Left cardiac atrium (tissue), 4 donors: ENCODE data around the gene CLMP. TPM values are rescaled to one million over a fixed set of nuclear protein-coding genes. Genes with fewer than 3 reads are reported as not detected.
"Not testable (repeated sequence)": the region's sequence is repeated elsewhere in the genome, so short reads cannot be mapped to it uniquely, and the experiment has no call there.

Source experiments
- ATAC-seq, 2 donors: fragments of 200-7000 bp; cut with Tn5 transposase; one replicate each; pipeline ENCODE4 v1.9.1; 2020; ENCODE audit warnings: mild to moderate bottlenecking in 2 of 2, moderate library complexity in 2 of 2
- DNase-seq: peaks from one replicate; pipeline ENCODE4 v3.0.0-alpha.2; 2020
- intact Hi-C, 2 donors: fragments of 100-400 bp; cut with DNase I; formaldehyde crosslinking; loops; one replicate each; pipeline versions ENCODE4 v1.14.1 to v1.15.1; 2022 to 2023
- total RNA-seq, 2 donors: library from RNA; stranded (reverse); fragmentation: NEBNext Ultra II Directional; extraction: Animal tissue kit (Norgen Biotek cat#: 25700); gene quantifications; one replicate each; pipeline ENCODE4 v1.2.1, GENCODE V29; 2021
- donor health status: DM: no; HTN: yes; CAD: no.
- donor health status: DM: no; HTN: yes; CAD: no; lungs with severe emphysema.
- donor health status: DM: yes; HTN: yes; CAD: no.
- donor health status: Dilated cardiomyopathy.

CLMP gene
- total RNA-seq, 2 donors from 2014 or later: 30.6 to 38.6 TPM

- DNase-seq (no peak), ATAC-seq (no peak)
- intact Hi-C loops: no loop called here
These were observed 43.7 kb downstream of the CLMP start for GRCh38 chr11:123151366-123151765.

- DNase-seq: no peak
- no peak for ATAC-seq
- intact Hi-C loops: no loop called here
These were observed 44.2 kb downstream of the CLMP start for GRCh38 chr11:123150882-123151281.

- no peak for ATAC-seq
These were observed 46.1 kb downstream of the CLMP start for GRCh38 chr11:123148965-123149364.

GRCh38 chr11:123145661-123146060 is 49.4 kb downstream of the CLMP start:
- intact Hi-C loops: no loop called here
- ATAC-seq (peak in 1 of 2 donors; percentile 39), DNase-seq (no peak)

More at GRCh38 chr11:123148965-123149364, 46.1 kb downstream of the CLMP start:
- DNase-seq: no peak
- intact Hi-C loops: no loop called here

GRCh38 chr11:123145220-123145619 is 49.8 kb downstream of the CLMP start:
- intact Hi-C loops: no loop called here
- DNase-seq (peak; percentile 44), ATAC-seq (peak; percentile 69 to 91)

GRCh38 chr11:123144707-123145106 is 50.3 kb downstream of the CLMP start:
- ATAC-seq (no peak), DNase-seq (no peak)
- intact Hi-C loops: no loop called here

GRCh38 chr11:123143921-123144320 is 51.1 kb downstream of the CLMP start:
- intact Hi-C loops: no loop called here
- ATAC-seq (no peak), DNase-seq (no peak)

GRCh38 chr11:123143476-123143875 is 51.6 kb downstream of the CLMP start:
- intact Hi-C loops: no loop called here
- ATAC-seq: no peak
- no peak for DNase-seq

GRCh38 chr11:123139206-123139605 is 55.8 kb downstream of the CLMP start:
- ATAC-seq (no peak), DNase-seq (no peak)
- intact Hi-C loops: no loop called here

GRCh38 chr11:123137431-123138224 is 57.4 kb downstream of the CLMP start:
- DNase-seq (peak; percentile 87), ATAC-seq (peak; percentile 94)
- intact Hi-C loops: no loop called here

GRCh38 chr11:123135863-123136446 is 59.1 kb downstream of the CLMP start:
- ATAC-seq (peak; percentile 8 to 40), DNase-seq (peak; percentile 45)
- intact Hi-C loops: no loop called here

- no peak for ATAC-seq
- DNase-seq: no peak
- intact Hi-C loops: no loop called here
These were observed 62.2 kb downstream of the CLMP start for GRCh38 chr11:123132881-123133280.

- intact Hi-C loops, DNase-seq: not testable (repeated sequence)
- ATAC-seq: peak; percentile 18 to 50
These were observed 62.8 kb downstream of the CLMP start for GRCh38 chr11:123132034-123132766.

- DNase-seq (no peak), ATAC-seq (no peak)
- intact Hi-C loops: no loop called here
These were observed 65.1 kb downstream of the CLMP start for GRCh38 chr11:123129920-123130319.

- intact Hi-C loops: no loop called here
- DNase-seq (no peak), ATAC-seq (no peak)
These were observed 69.9 kb downstream of the CLMP start for GRCh38 chr11:123125169-123125568.

- intact Hi-C loops: no loop called here
- peak; percentile 11 to 14 for ATAC-seq
- no peak for DNase-seq
These were observed 72.2 kb downstream of the CLMP start for GRCh38 chr11:123122852-123123251.

- peak; percentile 63 for DNase-seq
- intact Hi-C loops: no loop called here
- ATAC-seq: peak; percentile 84 to 91
These were observed 72.7 kb downstream of the CLMP start for GRCh38 chr11:123122341-123122740.

- ATAC-seq (no peak), DNase-seq (no peak)
- intact Hi-C loops: no loop called here
These were observed 78.6 kb downstream of the CLMP start for GRCh38 chr11:123116486-123116885.

- no peak for DNase-seq
- peak; percentile 74 to 75 for ATAC-seq
- intact Hi-C loops: loop anchor here (1.0 to 5.0 kb wide), 3 partner anchors 135 to 366 kb away; no protein-coding TSS in a partner anchor
These were observed 83.6 kb downstream of the CLMP start for GRCh38 chr11:123111465-123111864.

GRCh38 chr11:123110397-123110796 is 84.7 kb downstream of the CLMP start:
- ATAC-seq (no peak), DNase-seq (no peak)
- intact Hi-C loops: loop anchor here (2.0 to 5.0 kb wide), 2 partner anchors 136 to 367 kb away; no protein-coding TSS in a partner anchor
